Measurements from ENCODE around the gene MSI2. TPM values are rescaled to one million over a fixed set of nuclear protein-coding genes. Genes with fewer than 3 reads are reported as not detected.

The MSI2 gene
- total RNA-seq, 1 donor from 2014 or later = 60.6 TPM

GRCh38 chr17:57384219-57384618 lies 127.9 kb downstream of the MSI2 start:
- no peak for DNase-seq (ENCODE audit: low spot score)
- Mint-ChIP-seq H3K4me1 (ENCODE audit: unreplicated experiment) (peaks cover 29% of the 10 kb centered on the region), H3K27me3 (ENCODE audit: unreplicated experiment) (peaks cover 14% of the 10 kb centered on the region), H3K9me3 (ENCODE audit: unreplicated experiment) (no peaks in the 10 kb centered on the region), H3K27ac (ENCODE audit: unreplicated experiment) (no peak overlapping the region), H3K36me3 (ENCODE audit: low read depth, unreplicated experiment) (peaks cover 25% of the 10 kb centered on the region), H3K4me3 (ENCODE audit: unreplicated experiment) (no peak overlapping the region)
- no peak for TF ChIP-seq CTCF (IDR thresholded peaks at IDR 0.05; ENCODE audit: unreplicated experiment)

- no peak for DNase-seq (ENCODE audit: low spot score)
- no peaks in the 10 kb centered on the region for H3K9me3 Mint-ChIP-seq (ENCODE audit: unreplicated experiment)
- no peak for TF ChIP-seq CTCF (IDR thresholded peaks at IDR 0.05; ENCODE audit: unreplicated experiment)
- H3K27me3 Mint-ChIP-seq (ENCODE audit: unreplicated experiment) = peaks cover 8% of the 10 kb centered on the region
- H3K4me1 Mint-ChIP-seq (ENCODE audit: unreplicated experiment) = peaks cover 24% of the 10 kb centered on the region
- no peak overlapping the region for H3K4me3 Mint-ChIP-seq (ENCODE audit: unreplicated experiment)
- H3K36me3 Mint-ChIP-seq (ENCODE audit: low read depth, unreplicated experiment) = peaks cover 30% of the 10 kb centered on the region
- H3K27ac Mint-ChIP-seq (ENCODE audit: unreplicated experiment) = no peak overlapping the region
Observed at GRCh38 chr17:57385975-57386374, 129.7 kb downstream of the MSI2 start.

GRCh38 chr17:57387575-57387974 lies 131.3 kb downstream of the MSI2 start:
- no peak for TF ChIP-seq CTCF (IDR thresholded peaks at IDR 0.05; ENCODE audit: unreplicated experiment)
- H3K36me3 Mint-ChIP-seq (ENCODE audit: low read depth, unreplicated experiment) = peaks cover 30% of the 10 kb centered on the region
- H3K4me1 Mint-ChIP-seq (ENCODE audit: unreplicated experiment) = peaks cover 19% of the 10 kb centered on the region
- DNase-seq (ENCODE audit: low spot score) = no peak
- no peaks in the 10 kb centered on the region for H3K9me3 Mint-ChIP-seq (ENCODE audit: unreplicated experiment)
- peaks cover 8% of the 10 kb centered on the region for H3K27me3 Mint-ChIP-seq (ENCODE audit: unreplicated experiment)
- no peak overlapping the region for H3K4me3 Mint-ChIP-seq (ENCODE audit: unreplicated experiment)
- no peak overlapping the region for H3K27ac Mint-ChIP-seq (ENCODE audit: unreplicated experiment)

GRCh38 chr17:57388131-57388725 lies 131.9 kb downstream of the MSI2 start:
- peaks cover 32% of the 10 kb centered on the region for H3K36me3 Mint-ChIP-seq (ENCODE audit: low read depth, unreplicated experiment)
- no peaks in the 10 kb centered on the region for H3K9me3 Mint-ChIP-seq (ENCODE audit: unreplicated experiment)
- peaks cover 14% of the 10 kb centered on the region for H3K4me1 Mint-ChIP-seq (ENCODE audit: unreplicated experiment)
- no peak for DNase-seq (ENCODE audit: low spot score)
- TF ChIP-seq CTCF (IDR thresholded peaks at IDR 0.05; ENCODE audit: unreplicated experiment) = no peak
- H3K4me3 Mint-ChIP-seq (ENCODE audit: unreplicated experiment) = no peak overlapping the region
- H3K27ac Mint-ChIP-seq (ENCODE audit: unreplicated experiment) = no peak overlapping the region
- H3K27me3 Mint-ChIP-seq (ENCODE audit: unreplicated experiment) = peaks cover 8% of the 10 kb centered on the region

- Mint-ChIP-seq H3K36me3 (ENCODE audit: low read depth, unreplicated experiment) (peaks cover 34% of the 10 kb centered on the region), H3K9me3 (ENCODE audit: unreplicated experiment) (no peaks in the 10 kb centered on the region), H3K4me3 (ENCODE audit: unreplicated experiment) (no peak overlapping the region), H3K27me3 (ENCODE audit: unreplicated experiment) (peaks cover 8% of the 10 kb centered on the region), H3K27ac (ENCODE audit: unreplicated experiment) (no peak overlapping the region), H3K4me1 (ENCODE audit: unreplicated experiment) (peaks cover 14% of the 10 kb centered on the region)
- DNase-seq (ENCODE audit: low spot score) = no peak
- no peak for TF ChIP-seq CTCF (IDR thresholded peaks at IDR 0.05; ENCODE audit: unreplicated experiment)
Observed at GRCh38 chr17:57389473-57389872, 133.2 kb downstream of the MSI2 start.

Data from endothelial cell (in vitro differentiated cells).